Lung (tissue), 12 donors: Measurements from ENCODE around the gene DYNC1H1. TPM values are rescaled to one million over a fixed set of nuclear protein-coding genes. Genes with fewer than 3 reads are reported as not detected.

Experiments used
- ATAC-seq: fragments of 200-7000 bp; cut with Tn5 transposase; one replicate; pipeline ENCODE4 v1.9.1; 2020; ENCODE audit warnings: moderate number of reproducible peaks; ENCODE audit not compliant: insufficient read depth, low FRiP score
- DNase-seq, 3 donors: peaks; one replicate each; pipeline ENCODE4 v3.0.0-alpha.2; 2013 to 2017
- H3K27ac ChIP-seq, 2 donors: one replicate each; pipeline ENCODE4 v1.5.1; 2013; ENCODE audit warnings: mild to moderate bottlenecking in 2 of 2, moderate library complexity in 2 of 2, control low read depth in 1 of 2, inconsistent platforms in 1 of 2, low read depth in 1 of 2, low read length in 1 of 2
- H3K27me3 ChIP-seq, 3 donors: one replicate each; pipeline ENCODE4 v1.5.1; 2013; ENCODE audit warnings: low read length in 2 of 3; ENCODE audit not compliant: control insufficient read depth in 3 of 3, insufficient read depth in 3 of 3
- H3K36me3 ChIP-seq, 4 donors: one replicate each; pipeline ENCODE4 v1.5.1; 2013; ENCODE audit warnings: low read length in 4 of 4, mild to moderate bottlenecking in 1 of 4, moderate library complexity in 1 of 4; ENCODE audit not compliant: control insufficient read depth in 4 of 4, insufficient read depth in 4 of 4
- H3K4me1 ChIP-seq, 5 donors: one replicate each; pipeline ENCODE4 v1.5.1; 2013; ENCODE audit warnings: low read length in 5 of 5, mild to moderate bottlenecking in 2 of 5, moderate library complexity in 1 of 5; ENCODE audit not compliant: control insufficient read depth in 5 of 5, insufficient read depth in 5 of 5
- H3K4me3 ChIP-seq: one replicate; pipeline ENCODE4 v1.5.1; 2013; ENCODE audit warnings: mild to moderate bottlenecking, control low read depth, moderate library complexity
- H3K9ac ChIP-seq, 2 donors: one replicate each; pipeline ENCODE4 v1.5.1; 2013; ENCODE audit warnings: low read length in 2 of 2, control low read depth in 1 of 2; ENCODE audit not compliant: insufficient read depth in 1 of 2
- H3K9me3 ChIP-seq, 4 donors: one replicate each; pipeline ENCODE4 v1.5.1; 2013; ENCODE audit warnings: low read length in 3 of 4, mild to moderate bottlenecking in 1 of 4, moderate library complexity in 1 of 4; ENCODE audit not compliant: control insufficient read depth in 4 of 4, insufficient read depth in 3 of 4
- WGBS, 2 donors: extraction: QIAGEN DNeasy Blood & Tissue Kit; methylation state at CpG; one replicate each; pipeline ENCODE4 v1.1.7; 2013; 5-methylcytosine and 5-hydroxymethylcytosine counted together
- polyA plus RNA-seq, 2 donors: library from polyadenylated mRNA; stranded (reverse); fragments of 200-250 nt; gene quantifications; one replicate each; pipeline ENCODE4 v1.2.1, GENCODE V29; 2013
- total RNA-seq, 2 donors: library from RNA; depleted of rRNA in 1 of 2; stranded (reverse); fragments of >200 nt in 1 of 2; gene quantifications; one replicate each; pipeline ENCODE4 v1.2.1, GENCODE V29; 2014 to 2021
- TF ChIP-seq, protein P1 (sequence below): IDR thresholded peaks from 2 replicates; pipeline ENCODE4 v1.5.1; 2012; ENCODE audit warnings: mild to moderate bottlenecking; ENCODE audit errors: control extremely low read depth, extremely low read depth
- donor health status: control.
- donor health status: control.
- donor health status: Bipolar disorder and iron deficiency.
- donor health status: healthy.
- donor health status: DM: yes; HTN: yes; CAD: no.

DYNC1H1 gene
- total and polyA plus RNA-seq, 4 donors = 111 to 485 (median 328) TPM

DNA sequence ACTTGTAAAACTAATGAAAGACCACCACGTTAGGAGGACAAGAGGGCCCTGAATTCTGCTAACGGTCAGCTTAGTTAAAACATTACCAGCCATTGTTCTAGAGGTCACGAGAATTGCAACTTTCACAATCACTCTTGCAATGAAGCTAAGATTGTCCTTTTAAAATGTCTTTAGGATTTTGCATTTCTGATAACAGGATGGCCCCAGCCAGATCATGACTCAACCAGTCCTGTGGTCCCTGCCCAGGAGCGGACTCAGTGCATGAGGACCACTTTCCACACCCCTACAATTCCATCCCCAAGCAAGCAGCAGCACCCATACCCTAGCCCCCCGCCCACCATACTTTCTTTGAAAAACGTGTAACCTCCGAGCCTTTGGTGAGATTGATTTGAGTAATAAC lies 93.8 kb downstream of the DYNC1H1 start:
- no peaks in the 10 kb centered on the region for H3K9me3 ChIP-seq
- no peaks in the 10 kb centered on the region for H3K27me3 ChIP-seq
- no peak overlapping the region for H3K27ac ChIP-seq
- ATAC-seq = no peak
- H3K4me1 ChIP-seq = peaks cover 0 to 5% (median 0%) of the 10 kb centered on the region in 5 donors
- no peak for DNase-seq
- H3K4me3 ChIP-seq = no peak overlapping the region
- WGBS, 2 donors = 66 to 82% methylated on average over 7 of the region's 7 CpGs
- H3K36me3 ChIP-seq = peaks cover 0 to 10% (median 0%) of the 10 kb centered on the region in 4 donors
- no peak overlapping the region for H3K9ac ChIP-seq
- TF ChIP-seq, protein P1, sequence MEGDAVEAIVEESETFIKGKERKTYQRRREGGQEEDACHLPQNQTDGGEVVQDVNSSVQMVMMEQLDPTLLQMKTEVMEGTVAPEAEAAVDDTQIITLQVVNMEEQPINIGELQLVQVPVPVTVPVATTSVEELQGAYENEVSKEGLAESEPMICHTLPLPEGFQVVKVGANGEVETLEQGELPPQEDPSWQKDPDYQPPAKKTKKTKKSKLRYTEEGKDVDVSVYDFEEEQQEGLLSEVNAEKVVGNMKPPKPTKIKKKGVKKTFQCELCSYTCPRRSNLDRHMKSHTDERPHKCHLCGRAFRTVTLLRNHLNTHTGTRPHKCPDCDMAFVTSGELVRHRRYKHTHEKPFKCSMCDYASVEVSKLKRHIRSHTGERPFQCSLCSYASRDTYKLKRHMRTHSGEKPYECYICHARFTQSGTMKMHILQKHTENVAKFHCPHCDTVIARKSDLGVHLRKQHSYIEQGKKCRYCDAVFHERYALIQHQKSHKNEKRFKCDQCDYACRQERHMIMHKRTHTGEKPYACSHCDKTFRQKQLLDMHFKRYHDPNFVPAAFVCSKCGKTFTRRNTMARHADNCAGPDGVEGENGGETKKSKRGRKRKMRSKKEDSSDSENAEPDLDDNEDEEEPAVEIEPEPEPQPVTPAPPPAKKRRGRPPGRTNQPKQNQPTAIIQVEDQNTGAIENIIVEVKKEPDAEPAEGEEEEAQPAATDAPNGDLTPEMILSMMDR = no peak

GRCh38 chr14:102058961-102059360 lies 94.6 kb downstream of the DYNC1H1 start:
- Histone ChIP-seq H3K4me1 (peaks cover 0 to 5% (median 0%) of the 10 kb centered on the region in 5 donors), H3K9me3 (no peaks in the 10 kb centered on the region), H3K4me3 (no peak overlapping the region), H3K27ac (no peak overlapping the region), H3K27me3 (no peaks in the 10 kb centered on the region), H3K9ac (no peak overlapping the region), H3K36me3 (peaks cover 0 to 10% (median 0%) of the 10 kb centered on the region in 4 donors)
- DNase-seq (no peak), ATAC-seq (no peak)
- WGBS, 2 donors = 66 to 70% methylated on average over 5 of the region's 5 CpGs
- TF ChIP-seq, protein P1 = no peak

GRCh38 chr14:102063109-102063807 lies 98.9 kb downstream of the DYNC1H1 start:
- H3K27me3 ChIP-seq = no peaks in the 10 kb centered on the region
- WGBS, 2 donors = 23 to 34% methylated on average over 26 of the region's 26 CpGs
- DNase-seq = peak; percentile 88 to 90 (median 89)
- H3K4me3 ChIP-seq = no peak overlapping the region
- TF ChIP-seq, protein P1 = peak; percentile 24
- no peaks in the 10 kb centered on the region for H3K36me3 ChIP-seq
- ATAC-seq = peak; percentile 87
- H3K9me3 ChIP-seq = no peaks in the 10 kb centered on the region
- no peak overlapping the region for H3K27ac ChIP-seq
- peaks cover 0 to 2% (median 0%) of the 10 kb centered on the region in 5 donors for H3K4me1 ChIP-seq
- H3K9ac ChIP-seq = no peak overlapping the region
